DMS53 treated with DMSO at 0.1 percent for 48 hours (cell line): Measurements from ENCODE around the gene USP11.

Source experiments
- DNase-seq: peaks from one replicate; lab custom pipeline; 2025; ENCODE audit not compliant: unreplicated experiment; lab: John Stamatoyannopoulos, UW

USP11 gene

DNA sequence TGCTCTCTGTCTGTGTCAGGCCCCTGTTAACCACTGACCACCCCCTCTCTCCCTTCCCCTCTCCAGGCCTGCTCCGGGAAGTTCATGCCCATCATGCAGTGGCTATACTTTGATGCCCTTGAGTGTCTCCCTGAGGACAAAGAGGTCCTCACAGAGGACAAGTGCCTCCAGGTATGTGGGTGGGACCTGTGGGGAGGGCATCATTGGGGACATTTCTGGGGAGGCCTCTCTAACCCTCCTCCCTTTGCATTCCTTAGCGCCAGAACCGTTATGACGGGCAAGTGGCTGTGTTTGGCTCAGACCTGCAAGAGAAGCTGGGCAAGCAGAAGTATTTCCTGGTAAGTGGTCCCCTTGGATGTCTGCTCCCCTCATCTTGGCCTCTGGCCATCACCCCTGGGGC lies 29.9 kb upstream of the USP11 start:
- DNase-seq, result no peak

DNA sequence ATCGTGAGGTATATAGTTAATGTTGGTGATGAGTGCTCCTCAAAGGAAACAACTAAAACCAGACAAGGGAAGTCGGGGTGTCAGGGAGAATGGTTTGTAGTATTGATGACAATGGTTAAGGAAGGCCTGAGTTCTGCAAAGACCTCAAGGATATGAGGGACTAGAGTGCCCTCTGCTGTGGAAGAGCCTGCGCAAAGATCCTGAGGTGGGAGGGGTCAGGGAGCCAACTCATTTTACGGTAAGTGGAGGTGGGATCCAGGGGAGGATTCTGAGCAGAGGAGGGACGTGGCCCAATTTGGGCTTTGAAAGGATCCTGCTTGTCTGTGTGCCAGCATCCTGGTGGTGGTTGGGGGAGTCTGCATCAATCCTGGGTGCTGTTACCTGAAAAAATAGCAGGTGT lies 27.8 kb upstream of the USP11 start:
- no peak for DNase-seq

DNA sequence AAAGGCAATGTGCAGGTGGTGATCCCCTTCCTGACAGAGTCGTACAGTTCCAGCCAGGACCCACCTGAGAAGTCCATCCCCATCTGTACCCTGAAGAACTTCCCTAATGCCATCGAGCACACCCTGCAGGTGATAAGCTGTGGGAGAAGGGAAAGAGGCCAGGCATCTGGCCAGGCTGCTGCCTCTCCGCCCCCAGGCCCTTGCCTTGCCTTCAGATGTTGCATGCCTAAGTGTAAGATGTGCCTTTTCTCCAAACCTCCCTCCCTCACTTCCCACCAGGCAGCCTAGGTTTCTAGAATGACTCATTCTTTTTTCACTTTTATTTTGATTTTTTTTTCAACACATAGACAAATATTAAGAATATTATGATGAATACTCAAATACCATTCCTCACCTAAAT lies 26.5 kb upstream of the USP11 start:
- no peak for DNase-seq

DNA sequence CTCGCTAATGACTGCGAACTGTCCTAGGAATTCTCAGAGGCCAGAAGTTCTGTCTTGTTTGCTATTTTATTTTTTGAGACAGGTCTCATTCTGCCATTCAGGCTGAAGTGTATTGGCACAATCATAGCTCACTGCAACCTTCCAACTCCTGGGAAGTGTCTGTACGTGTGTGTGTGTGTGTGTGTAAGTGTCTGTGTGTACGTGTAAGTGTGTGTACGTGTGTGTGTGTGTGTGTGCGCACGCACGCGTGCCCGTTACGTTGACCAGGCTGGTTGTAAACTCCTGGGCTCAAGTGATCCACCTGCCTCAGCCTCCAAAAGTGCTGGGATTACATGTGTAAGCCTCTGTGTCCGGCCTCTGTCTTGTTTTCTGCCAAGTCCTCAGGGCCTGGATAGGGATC lies 24.7 kb upstream of the USP11 start:
- DNase-seq, result no peak

DNA sequence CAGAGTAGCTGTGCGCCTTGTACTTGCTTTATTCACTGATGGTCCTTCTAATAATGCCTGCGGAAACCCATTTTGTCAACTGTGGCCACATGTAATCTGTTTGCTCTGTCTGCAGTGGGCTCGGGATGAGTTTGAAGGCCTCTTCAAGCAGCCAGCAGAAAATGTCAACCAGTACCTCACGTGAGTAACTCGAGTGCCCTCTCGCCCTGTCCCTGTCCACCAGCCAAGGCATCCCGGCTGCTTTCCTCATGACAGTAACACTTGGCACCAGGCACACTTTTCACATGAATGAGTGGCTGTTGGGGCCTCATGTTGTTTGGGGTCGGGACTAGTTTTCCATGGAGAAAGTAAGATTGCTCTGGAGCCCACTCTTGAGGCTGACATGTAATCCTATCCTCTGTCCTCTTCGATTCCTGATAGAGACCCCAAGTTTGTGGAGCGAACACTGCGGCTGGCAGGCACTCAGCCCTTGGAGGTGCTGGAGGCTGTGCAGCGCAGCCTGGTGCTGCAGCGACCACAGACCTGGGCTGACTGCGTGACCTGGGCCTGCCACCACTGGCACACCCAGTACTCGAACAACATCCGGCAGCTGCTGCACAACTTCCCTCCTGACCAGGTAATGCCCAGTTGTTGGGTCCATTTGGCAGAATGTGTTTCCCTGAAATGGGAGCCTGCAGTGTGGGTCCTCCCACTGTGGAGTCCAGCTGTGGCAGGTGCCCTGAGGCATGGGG lies 23.1 kb upstream of the USP11 start:
- DNase-seq, result no peak

DNA sequence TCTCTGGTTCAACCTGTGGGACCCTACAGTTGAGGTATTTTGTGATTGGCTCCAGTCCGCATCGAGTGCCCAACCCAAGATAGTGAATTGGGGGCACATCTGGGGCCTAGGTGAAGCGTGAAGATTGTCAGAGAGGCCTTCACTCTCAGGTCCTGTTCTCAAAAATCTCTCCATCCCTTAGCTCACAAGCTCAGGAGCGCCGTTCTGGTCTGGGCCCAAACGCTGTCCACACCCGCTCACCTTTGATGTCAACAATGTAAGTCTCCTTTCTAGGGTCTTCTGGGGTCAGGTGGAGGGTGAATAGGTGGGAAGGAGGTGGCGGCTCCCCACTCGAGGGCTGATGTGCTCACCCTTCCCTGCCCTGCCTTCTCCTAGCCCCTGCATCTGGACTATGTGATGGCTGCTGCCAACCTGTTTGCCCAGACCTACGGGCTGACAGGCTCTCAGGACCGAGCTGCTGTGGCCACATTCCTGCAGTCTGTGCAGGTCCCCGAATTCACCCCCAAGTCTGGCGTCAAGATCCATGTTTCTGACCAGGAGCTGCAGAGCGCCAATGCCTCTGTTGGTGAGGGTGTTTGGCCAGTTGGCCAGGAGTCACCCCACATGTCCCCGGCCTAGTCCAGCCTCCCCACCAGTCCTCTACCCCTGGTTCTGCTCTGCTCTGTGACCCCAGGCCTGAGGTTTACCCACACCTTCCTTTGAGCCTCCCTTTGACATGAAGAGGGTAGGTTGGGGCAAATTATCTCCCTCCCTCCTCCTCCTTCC lies 22.0 kb upstream of the USP11 start:
- DNase-seq, result no peak

DNA sequence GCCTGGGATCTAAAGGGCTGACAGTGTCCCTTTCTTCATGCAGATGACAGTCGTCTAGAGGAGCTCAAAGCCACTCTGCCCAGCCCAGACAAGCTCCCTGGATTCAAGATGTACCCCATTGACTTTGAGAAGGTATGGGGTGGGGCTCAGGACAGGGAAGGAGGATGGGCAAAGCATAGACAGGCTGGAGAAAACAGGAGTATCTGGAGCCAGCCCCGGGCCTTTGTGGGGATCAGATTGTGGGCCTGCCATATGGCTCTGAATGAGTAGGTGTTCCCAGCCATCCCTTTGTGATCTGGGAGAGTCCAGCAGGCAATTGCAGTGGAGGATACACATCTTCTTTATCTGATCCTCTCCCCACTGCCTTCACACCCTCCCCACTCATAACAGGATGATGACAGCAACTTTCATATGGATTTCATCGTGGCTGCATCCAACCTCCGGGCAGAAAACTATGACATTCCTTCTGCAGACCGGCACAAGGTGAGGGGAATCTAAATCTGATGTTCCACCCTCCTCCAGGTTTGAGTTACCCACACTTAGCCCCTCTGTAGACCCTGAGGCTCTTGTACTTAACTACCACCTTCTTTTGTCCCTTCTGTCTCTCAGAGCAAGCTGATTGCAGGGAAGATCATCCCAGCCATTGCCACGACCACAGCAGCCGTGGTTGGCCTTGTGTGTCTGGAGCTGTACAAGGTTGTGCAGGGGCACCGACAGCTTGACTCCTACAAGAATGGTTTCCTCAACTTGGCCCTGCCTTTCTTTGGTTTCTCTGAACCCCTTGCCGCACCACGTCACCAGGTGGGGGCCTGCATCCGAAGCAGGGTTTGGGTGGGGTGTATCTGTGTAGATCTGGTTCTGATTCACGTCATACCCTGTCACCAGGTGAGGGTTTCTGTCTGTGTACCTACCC lies 20.2 kb upstream of the USP11 start:
- no peak for DNase-seq

DNA sequence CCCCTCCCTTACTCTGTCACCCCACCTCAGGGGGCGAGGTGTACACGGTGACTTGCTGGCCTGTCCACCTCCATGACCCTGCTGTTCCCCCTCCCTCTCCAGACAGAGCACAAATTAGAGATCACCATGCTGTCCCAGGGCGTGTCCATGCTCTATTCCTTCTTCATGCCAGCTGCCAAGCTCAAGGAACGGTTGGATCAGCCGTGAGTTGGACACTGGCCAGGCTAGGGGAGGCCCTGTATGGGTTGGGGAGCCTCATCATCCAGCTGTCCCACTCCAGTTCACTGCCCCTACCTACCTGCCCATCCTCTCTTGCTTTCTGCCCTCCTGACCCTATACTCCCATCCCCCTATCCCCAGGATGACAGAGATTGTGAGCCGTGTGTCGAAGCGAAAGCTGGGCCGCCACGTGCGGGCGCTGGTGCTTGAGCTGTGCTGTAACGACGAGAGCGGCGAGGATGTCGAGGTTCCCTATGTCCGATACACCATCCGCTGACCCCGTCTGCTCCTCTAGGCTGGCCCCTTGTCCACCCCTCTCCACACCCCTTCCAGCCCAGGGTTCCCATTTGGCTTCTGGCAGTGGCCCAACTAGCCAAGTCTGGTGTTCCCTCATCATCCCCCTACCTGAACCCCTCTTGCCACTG lies 18.3 kb upstream of the USP11 start:
- DNase-seq, result no peak

DNA sequence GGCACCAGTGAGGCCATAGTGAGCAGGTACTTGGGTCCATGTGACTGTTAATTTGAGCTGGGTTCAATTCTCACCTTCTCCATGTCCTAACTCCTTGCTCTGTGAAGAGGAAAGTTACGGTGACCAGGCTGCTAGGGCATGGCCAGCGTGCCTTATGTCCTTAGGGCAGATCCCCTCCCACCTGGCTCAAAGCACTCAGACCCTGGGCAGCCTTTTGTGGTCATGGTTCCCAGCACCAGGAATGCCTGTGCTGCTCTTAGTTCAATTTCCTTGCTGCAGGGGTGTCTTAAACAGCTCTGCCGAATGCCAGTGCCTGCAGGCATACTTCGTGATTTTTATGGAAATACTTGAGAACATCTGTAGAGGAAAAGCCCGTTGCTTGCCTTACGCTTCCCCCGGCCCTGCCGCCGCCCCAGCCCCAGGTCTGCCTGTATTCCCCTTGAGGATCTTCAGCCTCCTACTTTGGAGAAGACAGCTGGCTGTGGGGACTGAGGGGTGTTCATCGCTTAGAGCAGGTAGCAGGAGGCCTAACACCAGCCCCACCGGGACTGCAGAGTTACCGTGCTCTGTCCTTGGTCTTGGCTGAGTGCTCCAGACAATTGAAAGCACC lies 17.4 kb upstream of the USP11 start:
- DNase-seq, result no peak

DNA sequence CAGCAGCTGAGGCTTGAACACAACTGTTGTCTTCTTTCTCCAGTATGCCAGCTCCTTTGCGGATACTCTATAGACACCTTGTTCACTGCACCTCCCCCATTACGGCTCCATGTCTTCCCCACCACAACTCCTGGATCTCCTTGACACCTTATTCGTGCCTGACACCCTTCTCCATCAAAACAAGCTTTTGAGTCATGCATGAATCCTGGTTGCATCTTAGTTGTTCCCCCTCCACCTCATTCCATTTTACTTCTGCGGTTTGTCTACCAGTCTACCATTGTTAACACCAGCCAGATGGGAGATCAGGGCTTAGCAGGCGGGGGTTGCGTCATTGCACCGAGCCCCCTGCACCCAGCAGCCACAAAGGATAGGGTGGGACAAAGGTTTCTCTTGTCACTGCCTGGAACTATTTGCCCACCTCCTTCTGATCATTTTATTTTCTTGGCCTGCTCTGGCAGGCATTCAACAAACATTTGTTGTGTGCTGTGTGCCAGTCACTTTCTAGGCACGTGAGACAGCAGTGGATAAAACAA lies 16.4 kb upstream of the USP11 start:
- DNase-seq, result no peak

DNA sequence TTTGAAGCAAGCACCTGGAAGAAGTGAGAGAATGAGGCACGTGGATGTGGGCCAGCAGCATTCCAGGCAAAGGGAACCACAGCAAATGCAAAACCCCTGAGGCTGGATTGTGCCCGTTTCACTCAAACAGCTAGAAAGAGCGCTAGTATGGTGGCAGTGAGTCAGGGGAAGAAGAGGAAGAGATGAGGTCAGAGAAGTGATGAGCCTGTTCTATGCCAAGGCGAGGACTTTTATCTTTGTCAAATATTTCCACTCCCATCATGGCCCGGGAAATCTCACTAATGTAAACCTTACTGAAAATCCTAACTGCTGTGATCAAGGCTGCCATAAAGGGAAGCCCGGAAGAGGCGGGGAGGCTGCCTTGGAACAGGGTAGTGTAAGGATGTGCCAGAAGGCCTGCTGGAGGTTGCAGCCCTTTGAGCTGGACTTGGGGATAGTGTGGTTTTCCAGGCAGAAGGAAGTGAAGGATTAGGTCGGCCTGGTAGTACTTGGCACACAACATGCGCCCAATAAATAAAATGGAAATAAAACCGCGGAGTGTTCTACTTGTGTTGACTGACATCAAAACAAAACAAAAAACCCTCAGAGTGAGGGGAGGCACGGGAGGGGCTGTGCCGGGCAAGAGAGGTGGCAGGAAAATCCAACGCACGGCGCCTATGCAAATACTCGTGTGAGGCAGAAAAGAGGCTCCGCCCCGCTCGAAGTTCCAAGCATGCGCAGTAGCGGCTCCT lies 15.5 kb upstream of the USP11 start:
- DNase-seq, result peak; percentile 79

DNA sequence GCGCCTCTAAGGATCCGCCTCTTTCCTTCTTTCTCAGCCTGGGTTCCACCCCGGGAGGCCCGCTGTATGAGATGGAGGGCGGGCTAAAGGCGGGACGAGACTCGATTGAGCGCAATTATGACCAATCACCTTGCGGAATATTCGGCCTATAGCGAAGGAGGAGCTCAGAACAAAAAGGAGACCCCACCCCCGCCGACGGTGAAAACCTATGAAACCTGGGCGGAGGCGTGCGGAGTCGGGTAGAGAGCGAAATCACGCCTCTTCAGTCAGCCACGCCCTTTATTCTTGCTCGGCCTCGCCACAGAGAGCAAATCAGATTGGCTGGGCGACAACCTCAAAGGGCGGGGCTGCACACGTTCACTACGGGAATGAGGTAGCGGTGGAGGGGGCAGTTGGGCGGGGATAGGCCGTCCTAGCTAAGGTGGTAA lies 14.9 kb upstream of the USP11 start:
- peak; percentile 99 for DNase-seq

DNA sequence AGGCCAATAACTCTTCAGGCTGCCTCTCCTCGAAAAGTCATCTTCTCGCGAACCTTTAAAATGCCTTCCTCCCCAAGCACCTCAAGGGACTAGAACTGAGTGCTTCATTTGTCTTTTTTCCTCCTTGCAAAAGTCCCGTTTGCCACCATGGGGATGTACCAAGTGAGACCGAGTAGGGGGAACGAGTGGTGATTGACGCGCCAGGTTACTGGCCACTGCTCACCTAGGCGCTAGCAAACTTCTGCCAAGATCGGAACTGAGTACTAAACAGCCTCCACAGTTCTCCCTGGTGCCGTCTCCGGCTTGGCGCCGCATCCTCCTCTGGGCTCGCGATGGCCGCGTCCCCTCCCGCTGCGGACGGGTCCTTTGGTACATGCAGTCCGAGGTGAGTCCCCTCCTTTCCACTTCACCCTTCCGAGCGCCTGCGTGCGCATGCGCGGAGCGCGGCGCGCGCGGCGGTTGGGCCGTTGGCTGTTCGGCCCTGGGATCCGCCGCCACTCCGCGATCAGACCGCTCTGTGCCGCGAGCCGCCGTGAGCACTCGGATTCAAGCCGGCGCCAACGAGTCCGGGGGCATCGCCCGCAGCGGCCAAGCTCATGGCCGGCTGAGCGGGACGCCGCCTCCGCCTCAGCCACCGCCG lies 14.4 kb upstream of the USP11 start, which contains the start of gene CDK16:
CDK16 (plus strand) TSS at position 402 of the 640 bp plus-strand sequence. CDS start 4,877 bp downstream, outside the sequence.
- DNase-seq, result peak; percentile 49

DNA sequence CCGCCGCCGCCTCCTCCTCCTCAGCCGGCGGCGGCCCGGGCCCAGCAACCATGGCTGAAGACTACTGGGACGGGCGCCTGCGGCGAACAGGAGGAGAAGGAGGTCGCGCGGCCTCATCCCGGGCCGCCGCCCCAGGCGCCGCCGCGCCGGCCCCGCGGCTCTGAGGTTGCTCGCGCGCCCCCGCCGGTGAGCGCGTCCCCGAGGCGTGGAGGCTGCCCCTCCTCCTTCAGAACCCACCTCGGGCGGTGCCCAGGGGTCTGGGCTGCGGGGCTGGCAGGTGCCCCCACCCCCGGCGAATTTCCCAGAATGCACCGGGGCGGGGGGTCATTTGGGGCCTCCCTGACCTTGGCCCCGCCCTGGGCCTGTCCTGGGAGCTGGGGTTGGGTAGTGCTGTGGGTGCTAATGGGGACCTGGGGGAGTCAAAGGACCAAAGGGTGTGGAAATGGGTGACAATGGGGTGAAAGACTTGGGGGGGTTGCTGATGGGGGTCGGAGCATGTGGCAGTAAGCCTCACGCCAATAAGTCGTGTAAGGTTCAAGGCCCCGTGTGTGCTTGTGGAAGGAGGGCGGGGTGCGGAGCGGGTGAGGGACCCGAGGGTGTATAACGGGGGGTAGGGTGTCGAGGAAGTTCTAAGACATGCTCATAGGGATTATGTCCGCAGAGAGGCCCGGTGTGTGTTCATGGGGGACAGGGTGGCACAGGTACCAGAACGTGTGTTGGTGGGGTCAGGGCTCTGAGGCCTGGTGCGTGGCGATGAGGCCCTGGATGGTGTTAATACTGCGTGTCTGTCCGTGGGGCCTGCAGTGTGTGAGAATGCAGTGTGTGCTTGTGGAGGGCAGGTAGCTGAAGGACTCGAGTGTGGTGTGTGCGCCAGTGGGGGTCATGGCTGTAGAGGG lies 13.6 kb upstream of the USP11 start:
- DNase-seq, result no peak

DNA sequence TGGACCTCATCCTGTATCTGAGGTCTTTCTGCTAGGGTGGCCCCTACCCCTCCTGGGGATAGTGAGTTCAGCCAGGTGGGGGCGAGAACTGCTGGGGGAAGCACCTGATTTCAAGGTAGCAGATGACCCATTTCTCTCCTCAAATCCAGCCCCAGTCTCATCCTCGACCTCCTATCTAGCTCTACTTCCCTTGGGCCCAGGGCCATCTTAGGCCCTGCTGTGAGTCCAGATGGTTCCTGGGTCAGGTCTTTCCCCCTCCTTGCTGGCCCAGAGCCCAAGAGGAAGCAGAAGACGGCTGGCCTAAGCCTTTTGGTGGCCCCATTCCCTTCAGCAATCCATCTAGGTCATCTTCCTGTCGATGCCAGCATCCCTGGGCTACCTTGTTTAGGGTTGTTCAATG lies 11.1 kb upstream of the USP11 start:
- no peak for DNase-seq

DNA sequence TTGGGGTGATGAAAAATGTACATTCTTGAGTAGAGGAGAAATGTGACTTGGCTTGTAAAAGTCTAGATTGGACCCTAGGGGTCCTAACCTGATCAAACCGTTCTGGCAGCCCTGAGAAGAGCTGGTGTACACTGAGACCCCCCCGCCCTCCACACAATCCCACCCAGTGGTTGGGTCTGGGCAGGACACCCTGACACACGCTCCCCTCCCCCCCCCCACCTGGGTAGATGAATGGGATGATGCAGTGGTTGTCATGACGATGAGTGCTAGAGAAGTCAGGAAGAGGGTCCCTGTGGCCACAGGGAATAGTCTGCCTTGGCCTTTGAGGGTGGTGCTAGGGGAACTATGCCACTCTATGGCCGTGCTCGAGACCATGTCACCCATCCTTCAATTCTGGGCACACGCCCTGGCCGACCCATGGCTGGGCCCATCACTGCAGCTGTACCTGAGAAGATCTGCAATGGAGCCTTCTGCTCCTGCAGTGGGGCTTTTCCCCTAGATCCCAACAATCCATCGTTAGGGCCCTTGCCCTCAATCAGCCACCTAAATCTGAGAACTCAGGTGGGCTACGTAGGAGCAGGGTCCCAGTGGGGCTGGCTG lies 10.0 kb upstream of the USP11 start:
- DNase-seq, result no peak

DNA sequence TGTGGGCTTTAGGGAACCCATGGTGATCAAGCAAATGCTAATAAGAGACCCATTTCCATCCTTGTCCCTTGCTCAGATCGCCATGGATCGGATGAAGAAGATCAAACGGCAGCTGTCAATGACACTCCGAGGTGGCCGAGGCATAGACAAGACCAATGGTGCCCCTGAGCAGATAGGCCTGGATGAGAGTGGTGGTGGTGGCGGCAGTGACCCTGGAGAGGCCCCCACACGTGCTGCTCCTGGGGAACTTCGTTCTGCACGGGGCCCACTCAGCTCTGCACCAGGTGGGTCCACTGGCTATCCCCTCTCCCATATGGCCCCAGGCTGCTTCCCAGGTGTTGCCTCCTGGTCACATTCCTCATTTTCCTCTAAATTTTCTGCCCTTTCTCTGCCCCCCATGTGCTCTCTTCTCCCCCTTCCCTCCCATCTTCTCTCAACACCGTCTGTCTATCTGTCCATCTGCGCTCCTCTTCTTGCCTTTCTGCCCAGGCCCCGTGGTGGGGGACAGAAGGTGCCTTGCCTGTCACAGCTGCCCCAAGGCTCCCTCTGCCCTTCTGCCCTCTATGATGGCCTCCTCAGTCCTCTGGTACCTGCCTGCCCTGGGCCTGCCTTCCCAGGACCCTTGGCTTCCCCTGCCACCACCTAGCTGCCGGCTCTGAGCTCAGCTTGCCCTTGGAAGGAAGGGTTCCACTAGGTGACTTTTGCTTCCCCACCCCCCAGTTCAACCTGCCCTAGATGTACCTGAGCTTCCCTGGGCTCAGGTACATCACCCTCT lies 9.1 kb upstream of the USP11 start:
- DNase-seq, result no peak
